GM12878 (cell line): ENCODE data around the gene ASMTL. TPM values are rescaled to one million over a fixed set of nuclear protein-coding genes. Genes with fewer than 3 reads are reported as not detected.
"Not testable (repeated sequence)": the region's sequence is repeated elsewhere in the genome, so short reads cannot be mapped to it uniquely, and the experiment has no call there.

Source experiments
- ATAC-seq: fragments of 200-7000 bp; cut with Tn5 transposase; 3 replicates; pipeline ENCODE4 v1.9.1; 2020; ENCODE audit warnings: mild to moderate bottlenecking, moderate library complexity
- BruUV-seq: library from RNA; stranded (reverse); fragments of 400-500 nt; replicated peaks from 2 replicates; lab custom pipeline; 2021; lab: Mats Ljungman, UMichigan
- CTCF ChIA-PET: fragments of 300-600 bp; sonication (Branson Sonifier 250); formaldehyde crosslinking; extraction: SDS; loops from one replicate; lab custom pipeline; 2021; ENCODE audit warnings: inconsistent platforms; lab: Yijun Ruan, JAX
- POLR2A ChIA-PET: fragments of 350-600 bp; formaldehyde crosslinking; extraction: SDS; loops from one replicate; lab custom pipeline; 2021; ENCODE audit warnings: inconsistent platforms; lab: Charles Lee
- RAD21 ChIA-PET: fragments of 300-600 bp; sonication (Branson Sonifier 250); formaldehyde crosslinking; loops from one replicate; lab custom pipeline; 2023; ENCODE audit warnings: antibody characterized with exemption; ENCODE audit not compliant: unreplicated experiment; lab: Charles Lee
- SMC1A ChIA-PET: fragments of 300-600 bp; sonication (Branson Sonifier 250); formaldehyde crosslinking; loops from one replicate; lab custom pipeline; 2023; ENCODE audit not compliant: unreplicated experiment, uncharacterized antibody; lab: Charles Lee
- DNase-seq: peaks from one replicate; pipeline ENCODE4 v3.0.0-alpha.2; 2011; ENCODE audit warnings: low read depth, low spot score
- FAIRE-seq: peaks from 3 replicates; lab custom pipeline; 2011; peaks lifted over from hg19 to GRCh38; lab: Jason Lieb, UNC
- H2AFZ ChIP-seq: 2 replicates; pipeline ENCODE4 v1.6.0; 2011; ENCODE audit warnings: low read depth, low read length, control low read depth; ENCODE audit not compliant: control insufficient read depth
- H3K27ac ChIP-seq: 2 replicates; pipeline ENCODE4 v1.5.1; 2011; ENCODE audit warnings: control low read depth; ENCODE audit not compliant: control insufficient read depth, insufficient read depth
- H3K27me3 ChIP-seq, 2 experiments: replicated peaks in 1 of 2; 2 replicates each; pipeline versions ENCODE4 v1.6.0 to v1.6.1; 2011; ENCODE audit warnings: low read length in 1 of 2; ENCODE audit not compliant: control insufficient read depth in 2 of 2, insufficient read depth in 2 of 2
- H3K36me3 ChIP-seq, 2 experiments: 2 replicates each; pipeline ENCODE4 v1.5.1; 2011; ENCODE audit warnings: low read length in 1 of 2; ENCODE audit not compliant: control insufficient read depth in 2 of 2, insufficient read depth in 2 of 2
- H3K4me1 ChIP-seq: 2 replicates; pipeline ENCODE4 v1.6.1; 2011; ENCODE audit warnings: mild to moderate bottlenecking, low read length, moderate library complexity, mixed read lengths; ENCODE audit not compliant: control insufficient read depth, insufficient read depth
- H3K4me2 ChIP-seq: 2 replicates; pipeline ENCODE4 v1.6.0; 2011; ENCODE audit warnings: control low read depth; ENCODE audit not compliant: control insufficient read depth, insufficient read depth
- H3K4me3 ChIP-seq: fragments of 200-600 bp; sonication (generic); 2 replicates; pipeline ENCODE4 v1.5.1; 2016
- H3K79me2 ChIP-seq: 2 replicates; pipeline ENCODE4 v1.6.0; 2011; ENCODE audit warnings: low read length; ENCODE audit not compliant: control insufficient read depth, insufficient read depth
- H3K9ac ChIP-seq: 2 replicates; pipeline ENCODE4 v1.8.0; 2011; ENCODE audit warnings: low read length, control low read depth, mixed read lengths; ENCODE audit not compliant: control insufficient read depth, insufficient read depth
- H3K9me3 ChIP-seq: replicated peaks from 3 replicates; pipeline ENCODE4 v1.5.1; 2011; ENCODE audit warnings: mild to moderate bottlenecking, low read length; ENCODE audit not compliant: control insufficient read depth, insufficient read depth
- H4K20me1 ChIP-seq: 2 replicates; pipeline ENCODE4 v1.6.0; 2011; ENCODE audit not compliant: control insufficient read depth, insufficient read depth
- CBX5 ChIP-seq: sonication (generic); IDR thresholded peaks from 2 replicates; pipeline ENCODE4 v1.6.1; 2016; ENCODE audit warnings: low read depth, moderate library complexity, mild to moderate bottlenecking, inconsistent platforms
- IKZF2 ChIP-seq, 2 experiments: fragments of 450-650 bp; IDR thresholded peaks; 2 replicates each; pipeline ENCODE4 v1.6.1; 2017; ENCODE audit warnings: mild to moderate bottlenecking in 2 of 2, moderate library complexity in 2 of 2
- MTA3 ChIP-seq: IDR thresholded peaks from 2 replicates; pipeline ENCODE4 v1.6.1; 2012; ENCODE audit warnings: low read length, inconsistent platforms, borderline replicate concordance
- NR2C1 ChIP-seq: fragments of 450-650 bp; IDR thresholded peaks from 2 replicates; pipeline ENCODE4 v1.6.1; 2017; ENCODE audit warnings: antibody characterized with exemption, mild to moderate bottlenecking, moderate library complexity
- NR2F1 ChIP-seq: fragments of 450-650 bp; conservative IDR thresholded peaks from 2 replicates; pipeline ENCODE4 v1.6.1; 2017; ENCODE audit warnings: mild to moderate bottlenecking
- SPI1 ChIP-seq: IDR thresholded peaks from 2 replicates; pipeline ENCODE4 v1.6.1; 2011; ENCODE audit warnings: low read depth, mild to moderate bottlenecking, low read length, moderate library complexity, borderline replicate concordance; ENCODE audit not compliant: insufficient read depth
- YY1 ChIP-seq: IDR thresholded peaks from 2 replicates; pipeline ENCODE4 v1.6.1; 2011; ENCODE audit warnings: low read depth, mild to moderate bottlenecking, low read length
- ZBTB33 ChIP-seq: fragments of 450-650 bp; IDR thresholded peaks from 2 replicates; pipeline ENCODE4 v1.6.1; 2017; ENCODE audit warnings: mild to moderate bottlenecking
- WGBS: methylation state at CpG from one replicate; pipeline ENCODE4 v1.1.6; 2016; ENCODE audit warnings: low lambda C conversion rate; ENCODE audit not compliant: insufficient replicate concordance, insufficient coverage; ENCODE audit errors: missing lambda C conversion rate; 5-methylcytosine and 5-hydroxymethylcytosine counted together
- in situ Hi-C: fragments of 300-500 bp; cut with MboI; formaldehyde crosslinking; loops from 9 replicates; pipeline ENCODE4 v1.14.3; 2018; ENCODE audit warnings: mixed read lengths
- intact Hi-C: fragments of 100-400 bp; cut with micrococcal nuclease; formaldehyde crosslinking; loops from one replicate; pipeline ENCODE4 v1.14.2; 2022; ENCODE audit not compliant: unreplicated experiment
- polyA plus RNA-seq, 11 experiments: library from polyadenylated mRNA; depleted of rRNA in 4 of 11; unstranded in 6 of 11; stranded (reverse) in 5 of 11; fragments of >200 nt; fragmentation: Nextera tagmentation in 4 of 11; fragmentation: Illumina TruSeq in 1 of 11; extraction: Ambion mirVana in 4 of 11; extraction: Trizol in 1 of 11; gene quantifications; 1 replicate in 1 of 11; 2 replicates in 10 of 11; pipeline versions ENCODE4 v1.2.1 to v1.2.3, GENCODE V29; 2011 to 2016; ENCODE audit warnings: inconsistent platforms in 2 of 11, missing spikeins in 2 of 11, low read depth in 1 of 11
- total RNA-seq, 4 experiments: library from RNA; depleted of rRNA in 3 of 4; stranded (reverse); fragments of >200 nt in 3 of 4; fragmentation: Illumina TruSeq in 1 of 4; extraction: Trizol in 1 of 4; gene quantifications; 2 replicates each; pipeline versions ENCODE4 v1.2.1 to v1.2.3, GENCODE V29; 2013 to 2021

Gene ASMTL
- total and polyA plus RNA-seq, 10 of the 15 experiments (the other 5 are each of a cell fraction or from before 2014, with no cell fraction given) = 1.6 to 51.9 (median 32.1) TPM

GRCh38 chrX:1446984-1447968 is 5.4 kb downstream of the ASMTL start:
- SMC1A ChIA-PET, H3K4me2 ChIP-seq: not testable (repeated sequence)
- Histone ChIP-seq H3K4me1 (peaks cover 13% of the 10 kb centered on the region), H3K79me2 (peaks cover 53% of the 10 kb centered on the region)
- TF ChIP-seq IKZF2 (IDR thresholded peaks at IDR 0.05) = 0 out of 4 replicates have a peak, but pooled peaks of 1 of the 2 experiments have one; percentile 7
- peak; percentile 47; the same call in 1 of the 2 replicates for TF ChIP-seq SPI1
- TF ChIP-seq ZBTB33 = peak; percentile 85; the same call in 1 of the 2 replicates
- TF ChIP-seq YY1 = peak; percentile 92
- peak; percentile 55; the same call in 1 of the 2 replicates for TF ChIP-seq NR2F1
- 0 out of 2 replicates have a peak, but pooled peaks have one; percentile 19 for TF ChIP-seq CBX5
- peak; percentile 39; the same call in 1 of the 2 replicates for TF ChIP-seq NR2C1
- 0 out of 2 replicates have a peak, but pooled peaks have one; percentile 25 for TF ChIP-seq MTA3
- TF ChIP-seq, all 136 proteins: peak for 8; not testable (repeated sequence) for 128
- intact Hi-C loops, H3K4me3 ChIP-seq, H3K27me3 ChIP-seq, H4K20me1 ChIP-seq, CTCF ChIA-PET, BruUV-seq, in situ Hi-C loops, DNase-seq, H3K27ac ChIP-seq, H3K9ac ChIP-seq, RAD21 ChIA-PET, H2AFZ ChIP-seq, POLR2A ChIA-PET: not testable (repeated sequence)
- Histone ChIP-seq H3K9me3 (peaks cover 40% of the 10 kb centered on the region), H3K36me3 (peaks cover 0 to 10% of the 10 kb centered on the region in 2 experiments; a peak in 2 of 4 replicates)
- peak; percentile 87 for ATAC-seq
- FAIRE-seq = peak; percentile 54
- 75% methylated on average over 13 of the region's 13 CpGs for WGBS
